Measurements from ENCODE around the gene P3H3. TPM values are rescaled to one million over a fixed set of nuclear protein-coding genes. Genes with fewer than 3 reads are reported as not detected.

P3H3 gene
- polyA plus RNA-seq, 4 donors = 0.89 to 18.3 (median 4.9) TPM

GRCh38 chr12:6792522-6793201, 35.5 kb upstream of the P3H3 start:
- peak overlapping the region in 2 of 3 donors; percentile 66 to 80 for H3K27ac ChIP-seq (ENCODE audit: low read depth in 1 of 3, low read length in 2 of 3)

DNA sequence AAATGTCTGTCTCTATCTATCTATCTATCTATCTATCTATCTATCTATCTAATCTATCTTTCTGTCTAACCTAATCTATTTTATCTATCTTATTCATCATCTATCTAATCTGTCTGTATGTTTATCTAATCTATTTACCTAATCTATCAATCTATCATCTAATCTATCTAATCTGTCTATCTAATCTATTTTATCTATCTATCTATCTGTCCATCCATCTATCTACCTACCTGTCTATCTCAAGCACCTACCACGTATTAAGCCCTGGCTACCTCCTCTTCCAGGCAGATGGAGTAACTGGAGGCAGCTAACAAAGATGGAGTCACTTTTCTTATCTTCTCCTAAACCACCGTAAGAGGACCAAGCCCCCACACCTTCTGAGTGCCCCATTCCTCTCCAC, 33.1 kb upstream of the P3H3 start:
- Histone ChIP-seq H3K27ac (ENCODE audit: low read depth in 1 of 3, low read length in 2 of 3) (no peak overlapping the region), H3K9me3 (ENCODE audit: control insufficient read depth in 2 of 2, insufficient read depth in 1 of 2, low read depth in 1 of 2, low read length in 1 of 2) (no peaks in the 10 kb centered on the region), H3K27me3 (ENCODE audit: control insufficient read depth in 3 of 3, insufficient read depth in 3 of 3, low read length in 3 of 3) (no peaks in the 10 kb centered on the region), H3K36me3 (ENCODE audit: control insufficient read depth in 3 of 3, insufficient read depth in 2 of 3, low read depth in 1 of 3, low read length in 3 of 3) (no peaks in the 10 kb centered on the region), H3K4me1 (ENCODE audit: control insufficient read depth in 3 of 3, insufficient read depth in 2 of 3, low read depth in 1 of 3, low read length in 2 of 3) (no peaks in the 10 kb centered on the region), H3K4me3 (ENCODE audit: low read depth in 1 of 3, low read length in 3 of 3) (no peak overlapping the region)
- no peak for FAIRE-seq
- WGBS, 3 donors = 34 to 77% (median 60%) methylated on average over 2 of the region's 2 CpGs
- DNase-seq = no peak

More at GRCh38 chr12:6792522-6793201, 35.5 kb upstream of the P3H3 start:
- FAIRE-seq (no peak), DNase-seq (no peak)
- WGBS, 3 donors = 32 to 40% (median 38%) methylated on average over 12 of the region's 12 CpGs
- Histone ChIP-seq H3K36me3 (ENCODE audit: control insufficient read depth in 3 of 3, insufficient read depth in 2 of 3, low read depth in 1 of 3, low read length in 3 of 3) (no peaks in the 10 kb centered on the region), H3K4me3 (ENCODE audit: low read depth in 1 of 3, low read length in 3 of 3) (peak overlapping the region in 1 of 3 donors; percentile 9), H3K27me3 (ENCODE audit: control insufficient read depth in 3 of 3, insufficient read depth in 3 of 3, low read length in 3 of 3) (no peaks in the 10 kb centered on the region), H3K9me3 (ENCODE audit: control insufficient read depth in 2 of 2, insufficient read depth in 1 of 2, low read depth in 1 of 2, low read length in 1 of 2) (no peaks in the 10 kb centered on the region), H3K4me1 (ENCODE audit: control insufficient read depth in 3 of 3, insufficient read depth in 2 of 3, low read depth in 1 of 3, low read length in 2 of 3) (no peaks in the 10 kb centered on the region)

- no peak overlapping the region for H3K27ac ChIP-seq (ENCODE audit: low read depth in 1 of 3, low read length in 2 of 3)
- whole genome bisulfite sequencing, 3 donors = 79 to 91% (median 84%) methylated on average over 4 of the region's 4 CpGs
- FAIRE-seq (no peak), DNase-seq (no peak)
- H3K9me3 ChIP-seq (ENCODE audit: control insufficient read depth in 2 of 2, insufficient read depth in 1 of 2, low read depth in 1 of 2, low read length in 1 of 2) = no peaks in the 10 kb centered on the region
- H3K4me3 ChIP-seq (ENCODE audit: low read depth in 1 of 3, low read length in 3 of 3) = no peak overlapping the region
- H3K4me1 ChIP-seq (ENCODE audit: control insufficient read depth in 3 of 3, insufficient read depth in 2 of 3, low read depth in 1 of 3, low read length in 2 of 3) = no peaks in the 10 kb centered on the region
- H3K36me3 ChIP-seq (ENCODE audit: control insufficient read depth in 3 of 3, insufficient read depth in 2 of 3, low read depth in 1 of 3, low read length in 3 of 3) = no peaks in the 10 kb centered on the region
- no peaks in the 10 kb centered on the region for H3K27me3 ChIP-seq (ENCODE audit: control insufficient read depth in 3 of 3, insufficient read depth in 3 of 3, low read length in 3 of 3)
Observed at GRCh38 chr12:6796576-6796975, 31.6 kb upstream of the P3H3 start.

- Histone ChIP-seq H3K27me3 (ENCODE audit: control insufficient read depth in 3 of 3, insufficient read depth in 3 of 3, low read length in 3 of 3) (no peaks in the 10 kb centered on the region), H3K9me3 (ENCODE audit: control insufficient read depth in 2 of 2, insufficient read depth in 1 of 2, low read depth in 1 of 2, low read length in 1 of 2) (no peaks in the 10 kb centered on the region), H3K4me1 (ENCODE audit: control insufficient read depth in 3 of 3, insufficient read depth in 2 of 3, low read depth in 1 of 3, low read length in 2 of 3) (no peaks in the 10 kb centered on the region), H3K36me3 (ENCODE audit: control insufficient read depth in 3 of 3, insufficient read depth in 2 of 3, low read depth in 1 of 3, low read length in 3 of 3) (no peaks in the 10 kb centered on the region), H3K27ac (ENCODE audit: low read depth in 1 of 3, low read length in 2 of 3) (no peak overlapping the region), H3K4me3 (ENCODE audit: low read depth in 1 of 3, low read length in 3 of 3) (no peak overlapping the region)
- WGBS, 3 donors = 87 to 92% (median 89%) methylated on average over 5 of the region's 5 CpGs
- no peak for FAIRE-seq
- DNase-seq = no peak
Observed at GRCh38 chr12:6799147-6799546, 29.1 kb upstream of the P3H3 start.

DNA sequence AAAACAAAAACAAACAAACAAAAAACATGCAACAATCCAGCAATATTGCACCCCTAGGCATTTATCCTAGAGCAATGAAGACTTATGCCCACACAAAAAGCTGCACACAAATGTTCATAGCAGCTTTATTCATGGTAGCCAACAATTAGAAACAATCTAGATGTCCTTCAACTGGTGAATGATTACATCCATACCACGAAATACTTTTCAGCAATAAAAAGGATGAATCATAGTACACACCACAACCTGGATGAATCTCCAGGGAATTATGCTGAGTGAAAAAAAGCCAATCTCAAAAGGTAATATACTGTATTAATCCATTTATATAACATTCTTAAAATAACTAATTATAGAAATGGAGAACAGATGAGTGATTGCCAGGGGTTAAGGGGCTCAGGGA, 21.0 kb upstream of the P3H3 start:
- DNase-seq = peak in 1 of 2 donors; percentile 37
- no peak overlapping the region for H3K27ac ChIP-seq (ENCODE audit: low read depth in 1 of 3, low read length in 2 of 3)
- peaks cover 0 to 4% (median 0%) of the 10 kb centered on the region in 3 donors for H3K27me3 ChIP-seq (ENCODE audit: control insufficient read depth in 3 of 3, insufficient read depth in 3 of 3, low read length in 3 of 3)
- no peaks in the 10 kb centered on the region for H3K36me3 ChIP-seq (ENCODE audit: control insufficient read depth in 3 of 3, insufficient read depth in 2 of 3, low read depth in 1 of 3, low read length in 3 of 3)
- FAIRE-seq = no peak
- 15 to 57% (median 28%) methylated on average over 1 of the region's 1 CpG for WGBS, 3 donors
- H3K9me3 ChIP-seq (ENCODE audit: control insufficient read depth in 2 of 2, insufficient read depth in 1 of 2, low read depth in 1 of 2, low read length in 1 of 2) = peaks cover 0 to 2% of the 10 kb centered on the region in 2 donors
- H3K4me3 ChIP-seq (ENCODE audit: low read depth in 1 of 3, low read length in 3 of 3) = no peak overlapping the region
- no peaks in the 10 kb centered on the region for H3K4me1 ChIP-seq (ENCODE audit: control insufficient read depth in 3 of 3, insufficient read depth in 2 of 3, low read depth in 1 of 3, low read length in 2 of 3)

DNA sequence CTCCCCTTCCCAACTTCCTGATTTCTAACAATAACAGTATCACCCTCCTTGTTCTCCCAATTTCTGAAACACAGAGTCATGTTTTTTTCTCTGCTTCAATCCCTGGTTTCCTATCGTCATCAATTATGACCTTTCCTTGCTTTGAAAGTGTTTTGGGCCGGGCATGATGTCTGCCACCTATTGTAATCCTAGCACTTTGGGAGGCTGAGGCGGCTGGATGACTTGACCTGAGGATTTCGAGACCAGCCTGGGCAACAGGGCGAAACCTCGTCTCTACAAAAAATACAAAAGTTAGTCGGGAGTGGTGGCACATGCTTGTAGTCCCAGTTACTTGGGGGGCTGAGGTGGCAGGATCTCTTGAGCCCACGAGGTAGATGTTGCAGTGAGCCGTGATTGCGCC, 19.2 kb upstream of the P3H3 start:
- no peak for FAIRE-seq
- peaks cover 0 to 2% of the 10 kb centered on the region in 2 donors for H3K9me3 ChIP-seq (ENCODE audit: control insufficient read depth in 2 of 2, insufficient read depth in 1 of 2, low read depth in 1 of 2, low read length in 1 of 2)
- H3K36me3 ChIP-seq (ENCODE audit: control insufficient read depth in 3 of 3, insufficient read depth in 2 of 3, low read depth in 1 of 3, low read length in 3 of 3) = no peaks in the 10 kb centered on the region
- no peaks in the 10 kb centered on the region for H3K4me1 ChIP-seq (ENCODE audit: control insufficient read depth in 3 of 3, insufficient read depth in 2 of 3, low read depth in 1 of 3, low read length in 2 of 3)
- peaks cover 0 to 4% (median 0%) of the 10 kb centered on the region in 3 donors for H3K27me3 ChIP-seq (ENCODE audit: control insufficient read depth in 3 of 3, insufficient read depth in 3 of 3, low read length in 3 of 3)
- H3K4me3 ChIP-seq (ENCODE audit: low read depth in 1 of 3, low read length in 3 of 3) = no peak overlapping the region
- WGBS, 3 donors = 80 to 86% (median 81%) methylated on average over 10 of the region's 10 CpGs
- DNase-seq = no peak
- no peak overlapping the region for H3K27ac ChIP-seq (ENCODE audit: low read depth in 1 of 3, low read length in 2 of 3)

GRCh38 chr12:6810758-6811157, 17.4 kb upstream of the P3H3 start:
- WGBS, 3 donors = 74 to 77% (median 75%) methylated on average over 1 of the region's 1 CpG

DNA sequence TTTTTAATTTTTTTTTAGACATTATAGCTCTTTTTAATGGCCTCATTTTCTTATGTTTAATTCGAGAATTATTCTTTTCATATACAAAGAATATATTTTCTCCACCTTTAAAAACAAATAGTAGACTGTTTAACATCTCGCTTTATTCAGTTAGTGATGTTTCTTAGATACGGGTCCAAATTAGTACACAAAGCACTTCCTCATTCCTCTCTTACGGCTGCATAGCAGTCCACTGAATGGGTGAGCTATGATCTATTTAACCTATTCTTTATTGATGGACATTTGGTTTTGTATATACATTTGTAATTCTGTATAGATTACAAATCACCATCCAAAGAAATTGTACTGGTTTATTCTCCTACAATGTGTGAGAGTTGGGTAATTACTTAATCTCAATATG, 14.8 kb upstream of the P3H3 start:
- FAIRE-seq = no peak
- no peak for DNase-seq
- WGBS, 3 donors = 29 to 57% (median 45%) methylated on average over 4 of the region's 4 CpGs

More at GRCh38 chr12:6810758-6811157, 17.4 kb upstream of the P3H3 start:
- no peak overlapping the region for H3K4me3 ChIP-seq (ENCODE audit: low read depth in 1 of 3, low read length in 3 of 3)
- H3K27ac ChIP-seq (ENCODE audit: low read depth in 1 of 3, low read length in 2 of 3) = no peak overlapping the region
- no peak for FAIRE-seq
- no peaks in the 10 kb centered on the region for H3K4me1 ChIP-seq (ENCODE audit: control insufficient read depth in 3 of 3, insufficient read depth in 2 of 3, low read depth in 1 of 3, low read length in 2 of 3)
- H3K9me3 ChIP-seq (ENCODE audit: control insufficient read depth in 2 of 2, insufficient read depth in 1 of 2, low read depth in 1 of 2, low read length in 1 of 2) = no peaks in the 10 kb centered on the region
- peaks cover 0 to 16% (median 0%) of the 10 kb centered on the region in 3 donors for H3K27me3 ChIP-seq (ENCODE audit: control insufficient read depth in 3 of 3, insufficient read depth in 3 of 3, low read length in 3 of 3)
- peaks cover 0 to 2% (median 0%) of the 10 kb centered on the region in 3 donors for H3K36me3 ChIP-seq (ENCODE audit: control insufficient read depth in 3 of 3, insufficient read depth in 2 of 3, low read depth in 1 of 3, low read length in 3 of 3)
- DNase-seq = no peak

GRCh38 chr12:6816598-6816997, 11.6 kb upstream of the P3H3 start:
- DNase-seq = no peak
- peaks cover 0 to 6% (median 0%) of the 10 kb centered on the region in 3 donors for H3K36me3 ChIP-seq (ENCODE audit: control insufficient read depth in 3 of 3, insufficient read depth in 2 of 3, low read depth in 1 of 3, low read length in 3 of 3)
- peaks cover 0 to 10% (median 0%) of the 10 kb centered on the region in 3 donors for H3K4me1 ChIP-seq (ENCODE audit: control insufficient read depth in 3 of 3, insufficient read depth in 2 of 3, low read depth in 1 of 3, low read length in 2 of 3)
- peaks cover 0 to 29% (median 0%) of the 10 kb centered on the region in 3 donors for H3K27me3 ChIP-seq (ENCODE audit: control insufficient read depth in 3 of 3, insufficient read depth in 3 of 3, low read length in 3 of 3)
- no peak overlapping the region for H3K27ac ChIP-seq (ENCODE audit: low read depth in 1 of 3, low read length in 2 of 3)
- FAIRE-seq = no peak
- no peak overlapping the region for H3K4me3 ChIP-seq (ENCODE audit: low read depth in 1 of 3, low read length in 3 of 3)
- 38 to 61% (median 58%) methylated on average over 3 of the region's 3 CpGs for WGBS, 3 donors
- H3K9me3 ChIP-seq (ENCODE audit: control insufficient read depth in 2 of 2, insufficient read depth in 1 of 2, low read depth in 1 of 2, low read length in 1 of 2) = no peaks in the 10 kb centered on the region

More for the DNA sequence above, 14.8 kb upstream of the P3H3 start:
- Histone ChIP-seq H3K36me3 (ENCODE audit: control insufficient read depth in 3 of 3, insufficient read depth in 2 of 3, low read depth in 1 of 3, low read length in 3 of 3) (peaks cover 0 to 6% (median 0%) of the 10 kb centered on the region in 3 donors), H3K9me3 (ENCODE audit: control insufficient read depth in 2 of 2, insufficient read depth in 1 of 2, low read depth in 1 of 2, low read length in 1 of 2) (no peaks in the 10 kb centered on the region), H3K27me3 (ENCODE audit: control insufficient read depth in 3 of 3, insufficient read depth in 3 of 3, low read length in 3 of 3) (peaks cover 0 to 16% (median 0%) of the 10 kb centered on the region in 3 donors), H3K4me3 (ENCODE audit: low read depth in 1 of 3, low read length in 3 of 3) (no peak overlapping the region), H3K27ac (ENCODE audit: low read depth in 1 of 3, low read length in 2 of 3) (no peak overlapping the region), H3K4me1 (ENCODE audit: control insufficient read depth in 3 of 3, insufficient read depth in 2 of 3, low read depth in 1 of 3, low read length in 2 of 3) (no peaks in the 10 kb centered on the region)

Measured in small intestine (tissue), 7 donors.